Sigmoid colon (tissue), 7 donors: ENCODE data around the gene RDH12. TPM values are rescaled to one million over a fixed set of nuclear protein-coding genes. Genes with fewer than 3 reads are reported as not detected.

ENCODE experiments used
- DNase-seq: peaks from one replicate; pipeline ENCODE4 v3.0.0-alpha.2; 2019
- H3K27ac ChIP-seq, 4 donors: fragments of 200-600 bp; sonication (generic); one replicate each; pipeline ENCODE4 v1.5.1; 2016 to 2019; ENCODE audit warnings: mild to moderate bottlenecking in 1 of 4
- H3K27me3 ChIP-seq, 3 donors: fragments of 200-600 bp; sonication (generic); one replicate each; pipeline ENCODE4 v1.5.1; 2019; ENCODE audit warnings: mild to moderate bottlenecking in 1 of 3
- H3K36me3 ChIP-seq, 4 donors: fragments of 200-600 bp; sonication (generic); one replicate each; pipeline ENCODE4 v1.5.1; 2016 to 2019
- H3K4me1 ChIP-seq, 4 donors: fragments of 200-600 bp; sonication (generic); one replicate each; pipeline ENCODE4 v1.5.1; 2017 to 2019
- H3K4me3 ChIP-seq, 4 donors: fragments of 200-600 bp; sonication (generic); one replicate each; pipeline ENCODE4 v1.5.1; 2017 to 2019; ENCODE audit warnings: mild to moderate bottlenecking in 2 of 4, moderate library complexity in 1 of 4
- H3K9me3 ChIP-seq, 4 donors: fragments of 200-600 bp in 3 of 4; sonication (generic) in 3 of 4; one replicate each; pipeline versions ENCODE4 v1.5.1 to v1.6.1; 2013 to 2019
- CTCF ChIP-seq, 4 experiments: fragments of 450-650 bp in 3 of 4; fragments of 200-600 bp in 1 of 4; IDR thresholded peaks; one replicate each; pipeline ENCODE4 v1.5.1; 2016 to 2019; ENCODE audit warnings: antibody characterized with exemption in 4 of 4, mild to moderate bottlenecking in 3 of 4, moderate library complexity in 2 of 4
- EP300 ChIP-seq, 4 donors: sonication (generic); formaldehyde crosslinking; IDR thresholded peaks; one replicate each; pipeline ENCODE4 v1.6.1; 2017; ENCODE audit warnings: antibody characterized with exemption in 4 of 4
- POLR2A ChIP-seq, 2 donors: fragments of 450-650 bp; IDR thresholded peaks; one replicate each; pipeline ENCODE4 v1.6.1; 2016; ENCODE audit warnings: antibody characterized with exemption in 2 of 2, mild to moderate bottlenecking in 2 of 2, moderate library complexity in 2 of 2
- POLR2AphosphoS5 ChIP-seq, 4 donors: sonication (generic); formaldehyde crosslinking; IDR thresholded peaks; one replicate each; pipeline ENCODE4 v1.6.1; 2017; ENCODE audit warnings: antibody characterized with exemption in 4 of 4
- WGBS, 2 donors: extraction: QIAGEN DNeasy Blood & Tissue Kit; methylation state at CpG; one replicate each; pipeline ENCODE4 v1.1.7; 2013; 5-methylcytosine and 5-hydroxymethylcytosine counted together
- intact Hi-C: fragments of 100-400 bp; cut with DNase I; formaldehyde crosslinking; loops from one replicate; pipeline ENCODE4 v1.15.1; 2023
- polyA plus RNA-seq, 3 donors: library from polyadenylated mRNA; stranded (reverse); fragments of 200-250 nt; gene quantifications; one replicate each; pipeline ENCODE4 v1.2.3, GENCODE V29; 2013
- total RNA-seq, 4 donors: library from RNA; depleted of rRNA; stranded (reverse); fragments of >200 nt; gene quantifications; one replicate each; pipeline ENCODE4 v1.1.0, GENCODE V29; 2016
- donor health status: healthy with polysubstance abuse.
- donor health status: Bipolar disorder and iron deficiency.
- donor health status: healthy.

Gene RDH12
- total and polyA plus RNA-seq, 7 donors, result 0.12 to 0.60 TPM; not detected in 5

- peak overlapping the region; percentile 94 to 99 (median 96) for H3K27ac ChIP-seq
- WGBS, 2 donors, result 33 to 37% methylated on average over 16 of the region's 16 CpGs
- no peak for DNase-seq
- TF ChIP-seq CTCF (IDR thresholded peaks at IDR 0.05), result no peak
- H3K4me1 ChIP-seq, result peaks cover 0 to 42% (median 31%) of the 10 kb centered on the region in 4 donors
- H3K36me3 ChIP-seq, result peaks cover 0 to 19% (median 7%) of the 10 kb centered on the region in 4 donors
- peak overlapping the region; percentile 90 to 99 (median 96) for H3K4me3 ChIP-seq
- intact Hi-C loops, result loop anchor here (1.0 to 2.0 kb wide), 2 partner anchors 20 to 56 kb away; partner anchors contain the start of genes ARG2 and RDH11
- no peaks in the 10 kb centered on the region for H3K27me3 ChIP-seq
- no peaks in the 10 kb centered on the region for H3K9me3 ChIP-seq
Observed at GRCh38 chr14:67675219-67675582, 26.5 kb upstream of the RDH12 start.

GRCh38 chr14:67679006-67679405 lies 22.7 kb upstream of the RDH12 start:
- Histone ChIP-seq H3K9me3 (no peaks in the 10 kb centered on the region), H3K4me3 (no peak overlapping the region), H3K4me1 (peaks cover 0 to 6% (median 5%) of the 10 kb centered on the region in 4 donors), H3K36me3 (peaks cover 0 to 35% (median 7%) of the 10 kb centered on the region in 4 donors), H3K27me3 (no peaks in the 10 kb centered on the region), H3K27ac (no peak overlapping the region)
- WGBS, 2 donors, result 87 to 93% methylated on average over 2 of the region's 2 CpGs
- intact Hi-C loops, result no loop called here
- TF ChIP-seq POLR2AphosphoS5 (IDR thresholded peaks at IDR 0.05) (no peak), CTCF (IDR thresholded peaks at IDR 0.05) (no peak), POLR2A (IDR thresholded peaks at IDR 0.05) (no peak), EP300 (IDR thresholded peaks at IDR 0.05) (no peak)
- DNase-seq, result no peak

GRCh38 chr14:67680121-67680602 lies 21.5 kb upstream of the RDH12 start:
- Histone ChIP-seq H3K27me3 (no peaks in the 10 kb centered on the region), H3K4me1 (peaks cover 0 to 6% (median 4%) of the 10 kb centered on the region in 4 donors), H3K4me3 (no peak overlapping the region), H3K36me3 (peaks cover 0 to 46% (median 7%) of the 10 kb centered on the region in 4 donors), H3K9me3 (no peaks in the 10 kb centered on the region), H3K27ac (no peak overlapping the region)
- DNase-seq, result no peak
- intact Hi-C loops, result no loop called here
- 83 to 90% methylated on average over 3 of the region's 3 CpGs for WGBS, 2 donors
- TF ChIP-seq CTCF (IDR thresholded peaks at IDR 0.05) (no peak), POLR2A (IDR thresholded peaks at IDR 0.05) (no peak), EP300 (IDR thresholded peaks at IDR 0.05) (no peak), POLR2AphosphoS5 (IDR thresholded peaks at IDR 0.05) (no peak)

GRCh38 chr14:67680941-67681340 lies 20.7 kb upstream of the RDH12 start:
- H3K4me1 ChIP-seq, result no peaks in the 10 kb centered on the region
- DNase-seq, result no peak
- intact Hi-C loops, result no loop called here
- no peaks in the 10 kb centered on the region for H3K9me3 ChIP-seq
- H3K36me3 ChIP-seq, result peaks cover 0 to 54% (median 9%) of the 10 kb centered on the region in 4 donors
- no peak overlapping the region for H3K4me3 ChIP-seq
- TF ChIP-seq POLR2AphosphoS5 (IDR thresholded peaks at IDR 0.05) (no peak), CTCF (IDR thresholded peaks at IDR 0.05) (no peak), POLR2A (IDR thresholded peaks at IDR 0.05) (no peak), EP300 (IDR thresholded peaks at IDR 0.05) (no peak)
- 53 to 67% methylated on average over 2 of the region's 2 CpGs for WGBS, 2 donors
- H3K27me3 ChIP-seq, result no peaks in the 10 kb centered on the region
- no peak overlapping the region for H3K27ac ChIP-seq

- no peak overlapping the region for H3K27ac ChIP-seq
- TF ChIP-seq POLR2A (IDR thresholded peaks at IDR 0.05), result no peak
- TF ChIP-seq CTCF (IDR thresholded peaks at IDR 0.05), result no peak
- TF ChIP-seq EP300 (IDR thresholded peaks at IDR 0.05), result no peak
- H3K4me3 ChIP-seq, result no peak overlapping the region
- H3K27me3 ChIP-seq, result no peaks in the 10 kb centered on the region
- DNase-seq, result no peak
- intact Hi-C loops, result no loop called here
- H3K36me3 ChIP-seq, result peaks cover under 1 to 70% (median 14%) of the 10 kb centered on the region in 4 donors
- no peaks in the 10 kb centered on the region for H3K9me3 ChIP-seq
- no peaks in the 10 kb centered on the region for H3K4me1 ChIP-seq
Observed at GRCh38 chr14:67683842-67684241, 17.8 kb upstream of the RDH12 start.
